GM19240 (cell line): ENCODE results near the gene CRADD.
"Not testable (repeated sequence)": the region's sequence is repeated elsewhere in the genome, so short reads cannot be mapped to it uniquely, and the experiment has no call there.

ENCODE experiments used
- DNase-seq: peaks from one replicate; pipeline ENCODE4 v3.0.0; 2011; ENCODE audit warnings: low spot score; ENCODE audit not compliant: insufficient read length

CRADD gene

DNA sequence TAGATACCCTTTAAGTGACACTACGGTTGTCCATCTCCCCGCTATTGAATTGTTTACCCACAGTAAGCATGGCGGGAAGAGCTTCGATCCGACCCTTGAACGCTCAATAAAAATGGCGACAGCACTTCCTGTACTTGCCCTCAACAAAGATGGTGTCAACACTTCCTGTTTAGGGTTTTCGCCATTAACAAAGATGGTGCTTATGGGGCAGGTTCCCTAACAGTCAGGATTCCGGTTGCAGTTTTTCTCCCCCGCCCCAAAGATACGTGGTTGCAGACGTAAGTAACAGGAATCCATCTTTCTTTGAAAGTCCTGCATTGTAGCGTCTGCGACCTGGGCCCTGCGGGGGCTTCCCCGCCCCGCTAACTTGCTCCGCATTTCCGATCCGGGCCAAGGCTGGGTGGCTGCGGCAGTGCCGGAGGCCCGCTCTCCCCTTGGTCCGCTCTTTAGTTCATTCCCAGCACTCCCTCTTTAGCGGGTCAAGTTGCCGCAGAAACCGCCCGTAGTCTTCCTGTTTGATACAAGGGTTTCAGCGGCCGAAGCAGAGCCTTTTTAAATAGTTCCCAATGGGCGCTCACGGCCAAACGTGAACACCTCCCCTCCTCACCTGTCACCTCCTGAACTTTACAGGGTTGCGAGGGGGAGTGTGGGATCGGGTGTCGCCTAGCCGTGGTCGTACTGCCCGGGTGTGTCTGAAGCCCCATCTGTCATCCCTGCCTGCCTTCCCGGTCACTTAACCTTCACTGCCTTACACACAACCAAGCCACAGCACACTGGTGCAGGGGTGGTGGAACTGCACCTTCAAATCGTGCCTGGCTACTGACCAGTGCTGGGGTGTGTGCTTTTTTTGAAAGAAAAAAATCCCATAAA lies at the start of gene CRADD:
CRADD (plus strand) TSS at position 181 of the 870 bp plus-strand sequence.
- peak; percentile 52 for DNase-seq

DNA sequence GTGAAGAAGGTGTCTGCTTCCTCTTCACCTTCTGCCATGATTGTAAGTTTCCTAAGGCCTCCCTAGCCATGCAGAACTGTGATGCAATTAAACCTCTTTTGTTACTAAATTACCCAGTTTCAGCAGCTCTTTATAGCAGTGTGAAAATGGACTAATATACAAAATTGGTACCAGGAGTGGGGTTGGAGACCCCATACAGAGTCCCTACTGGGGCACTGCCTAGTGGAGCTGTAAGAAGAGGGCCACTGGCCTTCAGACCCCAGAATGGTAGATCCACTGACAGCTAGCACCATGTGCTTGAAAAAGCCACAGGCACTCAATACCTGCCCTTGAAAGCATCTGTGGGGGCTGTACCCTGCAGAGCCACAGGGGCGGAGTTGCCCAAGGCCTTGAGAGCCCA lies 44.8 kb upstream of the CRADD start:
- DNase-seq: no peak

DNA sequence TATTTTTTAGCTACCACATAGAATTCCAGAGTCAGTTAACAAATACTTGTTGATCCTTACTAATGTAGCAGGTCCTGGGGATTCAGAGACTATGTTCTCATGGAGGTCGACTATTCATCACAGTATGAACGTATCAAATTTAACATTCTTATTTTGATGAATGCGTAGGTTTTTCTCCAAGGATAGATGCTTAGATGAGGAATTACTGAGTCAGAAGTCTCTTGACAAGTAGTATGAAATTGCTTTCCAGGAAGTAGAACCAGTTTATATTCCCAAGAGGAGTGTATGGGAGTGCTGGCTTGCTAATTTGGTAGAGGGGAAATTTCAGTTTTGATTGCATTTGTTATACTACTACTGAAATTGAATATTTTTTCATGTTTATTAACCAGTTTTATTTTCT lies 42.8 kb upstream of the CRADD start:
- DNase-seq: no peak

DNA sequence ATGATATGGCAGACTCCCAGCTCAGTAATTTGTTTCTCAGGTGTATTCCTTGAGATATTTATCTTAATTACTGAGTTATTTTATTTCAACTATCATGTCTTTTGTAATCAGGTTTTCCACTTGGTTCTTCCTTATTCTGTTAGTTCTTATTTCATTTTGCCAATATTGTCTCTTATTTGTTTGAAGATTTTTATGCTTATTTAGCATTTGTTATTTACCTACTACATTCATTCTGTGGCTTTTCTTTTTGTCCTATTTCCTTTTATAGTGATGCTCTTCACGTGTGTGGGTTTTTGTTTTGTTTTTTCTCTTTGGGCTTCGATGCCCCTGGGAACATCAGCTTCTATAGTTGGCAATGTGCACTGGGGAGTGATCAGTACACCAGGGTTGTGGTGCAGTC lies 40.5 kb upstream of the CRADD start:
- no peak for DNase-seq

DNA sequence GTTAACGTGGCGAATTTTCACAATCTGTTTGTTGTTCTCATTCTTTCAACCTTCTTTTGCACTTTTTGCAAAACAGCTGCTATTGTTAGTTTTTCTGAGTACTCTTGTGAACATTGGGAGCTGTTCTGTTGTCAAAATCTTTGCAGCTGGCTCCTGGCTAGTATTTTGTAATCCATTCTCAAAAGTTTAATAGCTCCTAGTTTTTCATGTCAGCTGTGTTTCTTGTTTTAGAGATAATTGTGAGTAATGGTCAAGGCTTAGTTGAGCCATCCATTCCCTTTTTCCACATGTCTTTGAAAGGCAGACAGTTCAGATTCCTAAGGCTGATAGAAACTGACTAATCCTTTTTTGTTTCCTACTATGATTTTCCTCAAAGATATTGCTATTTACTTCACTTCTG lies 39.1 kb upstream of the CRADD start:
- DNase-seq: no peak

DNA sequence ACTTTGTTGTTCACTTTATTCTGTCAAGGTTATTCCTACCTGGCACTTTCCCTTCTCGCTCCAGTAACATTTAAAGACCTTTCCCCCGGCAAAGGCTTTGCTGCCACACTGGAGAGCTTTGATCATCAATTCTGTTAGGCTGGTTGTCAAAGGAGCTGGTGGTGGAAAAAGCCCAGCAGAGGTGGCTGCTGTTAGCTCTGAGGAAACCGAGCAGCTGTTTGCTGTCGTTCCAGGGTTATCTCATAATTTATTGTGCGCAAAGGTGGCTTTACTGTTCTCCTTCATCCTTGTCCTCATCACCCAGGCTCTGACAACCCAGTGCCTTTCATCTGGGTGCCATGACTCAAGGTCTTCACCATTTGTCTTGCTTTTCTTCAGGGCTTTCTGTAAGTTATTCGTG lies 38.2 kb upstream of the CRADD start:
- DNase-seq: no peak

DNA sequence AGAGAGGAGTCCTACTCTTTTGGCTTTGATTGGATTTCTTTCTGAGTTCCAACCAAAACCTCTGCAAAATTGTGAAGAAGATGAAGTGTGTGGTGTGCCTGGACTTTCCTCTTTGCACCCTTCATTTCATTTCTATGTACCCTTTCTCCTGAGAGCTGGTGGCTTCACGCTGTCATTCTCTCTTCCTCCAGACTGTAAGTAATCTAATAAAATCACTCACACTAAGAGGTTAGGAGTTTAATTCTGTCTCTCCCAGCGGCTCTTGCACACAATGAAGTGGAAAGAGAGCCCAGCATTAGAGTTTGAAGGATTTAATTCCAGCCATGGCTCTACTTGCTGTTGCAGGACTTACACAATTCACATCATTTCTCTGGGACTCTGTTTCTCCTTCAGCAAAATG lies 37.8 kb upstream of the CRADD start:
- no peak for DNase-seq

DNA sequence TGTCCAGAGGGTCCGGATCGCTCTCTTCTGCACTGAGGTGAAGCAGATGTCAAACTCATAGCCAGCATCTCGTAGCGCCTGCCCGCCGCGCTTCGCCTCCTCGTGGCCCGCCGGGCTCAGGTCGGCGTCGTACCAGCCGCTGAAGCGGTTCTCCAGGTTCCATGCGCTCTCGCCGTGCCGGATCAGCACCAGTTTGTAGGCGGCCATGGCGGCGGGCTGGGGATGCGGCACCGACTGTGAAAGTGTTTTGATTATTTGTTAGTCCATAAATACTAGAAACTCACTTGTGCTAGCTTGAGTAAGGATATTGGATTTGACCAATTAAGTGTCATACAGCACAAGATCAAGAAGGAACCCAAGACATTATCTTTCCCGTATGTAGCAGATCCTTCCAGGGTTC lies 35.8 kb upstream of the CRADD start:
- DNase-seq: not testable (repeated sequence)

DNA sequence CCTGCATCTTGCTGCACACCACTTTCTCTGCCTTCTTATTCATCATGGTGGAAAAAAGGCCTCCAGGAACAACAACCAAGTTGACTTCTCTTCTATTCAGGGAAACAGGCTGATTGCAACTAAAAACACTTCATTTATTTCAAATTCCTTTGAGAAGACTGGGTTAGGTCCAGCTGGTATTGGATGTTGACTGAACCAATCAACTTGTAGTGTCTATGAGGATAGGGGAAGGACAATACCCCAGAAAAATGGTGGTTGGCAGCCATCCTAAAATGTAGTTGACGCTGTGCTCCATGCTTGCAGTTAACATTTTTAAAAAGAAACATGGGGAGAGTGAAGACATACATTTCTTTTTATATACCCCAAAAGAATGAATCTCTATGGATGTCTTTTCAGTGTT lies 34.4 kb upstream of the CRADD start:
- DNase-seq: no peak

DNA sequence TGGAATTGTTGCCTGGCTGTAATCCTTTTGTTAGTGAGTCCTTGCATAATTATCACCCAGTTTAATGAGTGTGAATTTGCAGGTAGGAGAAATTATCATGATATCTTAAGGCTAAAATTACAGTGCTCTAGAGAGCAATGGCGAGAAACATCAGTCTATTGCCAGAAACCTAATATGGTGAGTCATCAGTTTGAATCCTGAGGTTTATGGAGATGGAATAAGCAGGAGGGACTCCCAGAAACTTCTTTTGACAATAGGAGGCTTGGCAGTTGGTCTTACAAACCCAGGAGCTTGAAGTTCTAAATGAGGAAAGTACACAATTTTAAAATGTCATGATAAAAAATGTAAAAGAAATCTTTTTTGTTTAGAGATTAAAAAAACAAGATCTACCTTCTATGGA lies 31.5 kb upstream of the CRADD start:
- DNase-seq: no peak

DNA sequence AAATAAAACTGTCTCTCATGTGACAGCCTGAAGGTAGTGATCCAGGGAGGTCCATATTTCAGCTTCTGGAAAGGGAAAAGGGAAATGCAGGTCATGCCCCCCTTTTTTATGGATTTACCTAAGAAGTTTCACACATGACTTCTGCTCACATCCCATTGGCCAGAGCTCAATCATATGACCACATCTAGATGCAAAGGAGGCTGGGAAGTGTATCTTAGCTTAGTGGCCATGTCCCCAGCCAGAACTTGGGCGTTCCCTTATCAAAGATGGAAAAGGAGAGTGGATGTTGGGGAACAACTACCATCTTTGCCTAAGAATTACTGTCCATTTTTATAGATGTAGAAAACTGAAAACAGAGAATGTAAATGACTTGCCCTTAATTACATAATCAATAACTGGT lies 26.5 kb upstream of the CRADD start:
- DNase-seq: no peak

DNA sequence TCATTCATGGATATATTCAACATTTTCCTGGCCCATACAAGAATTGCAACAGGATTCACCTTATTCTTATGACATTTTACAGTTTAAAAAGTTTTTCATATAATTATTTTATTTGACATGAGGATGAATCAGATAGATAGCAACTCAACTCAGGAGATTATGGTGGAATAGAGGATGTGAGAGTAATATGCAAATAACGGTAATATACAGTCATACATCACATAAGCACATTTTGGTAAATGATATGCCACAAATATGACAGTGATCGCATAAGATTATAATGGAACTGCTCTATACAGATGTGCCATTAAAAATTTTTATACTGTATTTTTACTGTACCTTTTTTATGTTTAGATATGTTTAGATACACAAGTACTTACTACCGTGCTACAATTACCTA lies 24.1 kb upstream of the CRADD start:
- DNase-seq: no peak

DNA sequence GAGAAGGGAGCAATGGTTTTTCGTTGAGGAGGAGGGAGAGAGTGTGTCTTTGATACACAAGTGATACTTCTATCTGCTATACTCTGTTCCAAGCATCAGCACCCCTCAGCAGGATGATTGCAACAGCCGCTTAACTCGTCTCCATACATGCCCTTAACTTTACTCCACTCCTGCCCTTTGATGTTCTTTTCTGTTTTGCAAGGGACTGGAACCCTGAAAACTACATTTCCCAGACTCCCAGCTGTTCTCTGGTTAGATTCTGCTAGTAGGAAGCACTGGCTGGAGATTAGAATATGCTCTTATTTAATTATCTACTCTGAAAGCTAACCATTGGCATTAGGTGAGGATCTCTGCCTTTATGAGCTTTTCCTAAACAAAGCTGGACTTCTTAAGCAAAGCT lies 23.5 kb upstream of the CRADD start:
- no peak for DNase-seq

DNA sequence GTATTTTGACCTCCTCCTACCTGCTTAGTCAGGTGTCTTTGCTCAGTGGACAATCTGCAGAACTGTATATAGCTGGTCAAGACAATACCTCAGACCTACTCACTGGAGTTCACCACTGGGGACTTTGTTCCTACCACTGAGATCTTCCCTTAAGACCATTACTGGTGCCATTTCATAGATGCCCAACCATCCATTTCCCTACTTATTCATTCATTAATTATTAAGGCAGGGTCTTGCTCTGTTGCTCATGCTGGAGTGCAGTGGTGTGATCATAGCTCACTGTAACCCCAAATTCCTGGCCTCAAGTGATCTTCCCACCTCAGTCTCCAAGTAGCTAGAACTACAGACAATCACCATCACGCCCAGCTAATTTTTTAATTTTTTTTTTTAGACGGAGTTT lies 22.8 kb upstream of the CRADD start:
- DNase-seq: no peak

DNA sequence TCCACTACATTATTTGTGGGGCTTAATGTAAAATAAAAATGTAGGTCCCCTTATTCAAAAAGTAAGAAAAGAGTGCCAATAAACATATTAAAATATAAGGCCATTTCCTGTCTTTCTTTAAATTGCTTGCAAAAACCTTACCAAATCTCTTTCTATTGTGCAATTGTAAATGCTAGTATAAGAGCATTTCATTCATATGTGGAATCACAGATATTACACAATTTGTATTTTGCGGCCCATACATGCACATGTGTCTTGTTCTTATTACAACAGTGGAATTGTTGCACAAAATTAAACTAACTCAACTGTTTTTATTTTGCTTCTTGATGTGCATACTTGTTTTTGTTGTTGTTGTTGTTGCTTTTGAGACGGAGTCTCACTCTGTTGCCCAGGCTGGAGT lies 20.1 kb upstream of the CRADD start:
- no peak for DNase-seq

DNA sequence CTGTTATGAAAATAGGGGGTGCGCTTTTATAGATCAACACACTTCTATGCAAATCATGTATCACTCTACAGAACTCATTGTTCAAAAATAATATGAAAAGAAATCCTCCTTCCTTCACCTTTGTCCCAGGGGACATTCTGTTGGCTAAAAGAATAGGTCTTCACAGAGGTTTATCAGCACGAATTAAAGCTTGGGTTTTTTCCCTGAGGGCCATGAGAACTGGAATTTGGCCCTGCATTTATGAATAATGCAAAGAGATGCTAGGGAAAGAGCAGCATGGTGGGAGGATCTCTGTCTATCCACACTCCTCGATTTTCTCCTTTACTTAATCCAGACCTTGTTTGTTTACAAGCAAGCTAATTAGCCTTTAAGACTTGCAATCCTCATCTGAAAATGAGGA lies 16.2 kb upstream of the CRADD start:
- DNase-seq: no peak

DNA sequence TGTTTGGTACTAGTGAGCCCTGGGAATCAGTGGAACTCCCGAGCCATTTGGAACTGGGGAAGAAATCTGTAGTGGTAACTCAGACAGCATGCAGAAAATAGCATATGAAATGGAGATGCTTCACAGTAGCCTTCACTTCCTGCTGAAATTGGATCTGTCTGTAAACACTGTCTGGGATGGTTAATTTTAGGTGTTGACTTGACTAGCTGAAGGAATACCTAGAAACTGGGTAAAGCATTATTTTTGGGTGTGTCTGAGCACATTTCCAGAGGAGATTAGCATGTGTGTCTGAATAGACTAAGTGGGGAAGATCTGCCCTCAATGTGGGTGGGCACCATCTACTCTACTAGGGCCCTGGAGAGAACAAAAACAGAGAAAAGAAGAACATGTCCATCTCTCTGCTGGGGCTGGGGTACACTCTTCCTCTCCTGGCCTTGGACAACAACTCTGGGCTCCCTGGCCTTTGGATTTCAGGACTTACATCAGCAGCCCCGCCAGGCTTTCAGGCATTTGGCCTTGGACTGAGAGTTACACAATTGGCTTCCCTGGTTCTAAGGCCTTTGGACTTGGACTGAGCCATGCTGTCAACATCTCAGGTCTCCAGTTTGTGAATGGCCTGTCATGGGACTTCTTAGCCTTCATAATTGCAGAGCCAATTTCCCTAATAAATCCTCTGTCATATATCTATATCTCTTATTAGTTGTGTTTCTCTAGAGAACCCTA lies 14.0 kb upstream of the CRADD start:
- DNase-seq: no peak

DNA sequence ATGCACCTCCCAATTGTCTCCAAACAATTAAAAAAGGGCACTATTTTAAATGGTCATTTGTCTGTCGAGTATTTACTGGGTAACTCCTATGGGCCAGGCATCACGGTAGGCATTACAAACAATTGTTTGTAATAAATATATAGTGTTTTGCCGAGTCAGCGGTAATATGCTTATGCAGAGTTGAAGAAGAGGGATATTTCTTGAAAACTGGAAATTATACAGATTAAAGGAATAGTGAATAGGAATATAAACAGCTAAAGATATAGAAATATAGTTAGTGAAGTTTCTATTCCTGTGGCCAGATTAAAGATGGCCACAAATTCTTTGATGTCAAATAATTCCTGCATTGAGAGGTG lies 13.5 kb upstream of the CRADD start:
- no peak for DNase-seq

DNA sequence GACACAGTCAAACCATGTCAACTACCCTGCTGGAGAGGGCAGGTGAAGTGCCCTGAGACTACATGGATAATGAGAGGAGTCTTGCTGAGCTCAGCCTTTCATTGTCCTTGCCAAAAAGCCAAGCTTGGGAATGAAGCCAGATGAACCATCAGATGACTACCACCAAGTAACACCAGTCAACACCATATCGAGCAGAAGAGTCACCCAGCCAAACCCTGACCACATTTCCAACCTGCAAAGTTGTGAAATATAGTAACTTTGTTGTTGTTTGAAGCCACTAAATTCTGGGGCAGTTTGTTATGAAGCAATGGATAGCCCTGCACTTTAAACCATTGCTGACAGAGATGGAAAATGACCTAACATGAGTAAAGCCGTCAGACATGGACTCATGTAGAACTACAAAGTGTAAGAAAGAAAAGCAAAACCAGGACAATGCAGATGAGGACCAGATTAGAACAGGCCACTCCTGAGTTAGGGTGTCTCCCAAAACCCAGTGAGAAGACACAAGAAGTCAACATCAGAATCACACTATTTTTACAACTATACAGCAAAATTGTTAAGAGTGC lies 12.5 kb upstream of the CRADD start:
- DNase-seq: no peak

DNA sequence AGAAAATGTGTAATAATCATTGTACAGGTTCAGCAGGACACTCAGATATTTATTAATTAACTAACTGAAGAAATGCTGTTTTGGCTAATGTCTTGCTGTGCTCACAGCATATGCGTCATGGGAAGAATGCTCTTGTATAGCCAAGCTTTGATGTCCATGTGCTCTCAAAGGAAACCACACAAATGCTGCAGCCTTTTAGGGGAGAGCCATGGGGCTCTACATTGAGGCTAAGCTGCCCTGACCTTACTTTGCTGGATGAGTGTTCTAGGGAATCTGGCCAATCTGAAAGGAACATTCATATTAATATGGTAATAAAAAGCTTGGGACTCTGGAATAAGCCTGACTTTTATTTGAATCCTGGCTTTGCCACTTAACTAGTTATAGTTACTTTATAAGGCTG lies 9.5 kb upstream of the CRADD start:
- no peak for DNase-seq

DNA sequence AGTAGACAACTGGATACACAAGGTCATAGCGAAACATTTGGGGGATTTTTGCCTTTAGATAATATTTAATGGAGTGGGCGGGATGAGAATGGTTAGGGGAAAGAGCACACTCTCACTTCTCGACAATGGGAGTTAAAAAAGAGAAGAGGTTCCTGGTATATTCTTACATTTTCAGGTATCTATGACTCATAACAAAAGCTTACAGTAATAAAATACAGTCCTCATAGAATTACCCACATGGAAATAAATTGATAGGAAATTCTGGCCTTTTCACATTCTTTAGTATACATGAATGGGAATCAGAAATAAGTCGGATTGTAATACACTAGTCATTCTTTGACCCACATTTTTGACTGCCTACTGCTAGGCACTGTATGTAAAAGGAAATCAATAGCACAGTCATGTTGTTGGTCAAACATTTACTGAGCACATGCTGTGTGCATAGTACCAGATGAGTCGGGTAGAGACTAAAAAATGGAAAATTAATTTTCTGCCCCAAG lies 8.2 kb upstream of the CRADD start:
- no peak for DNase-seq

DNA sequence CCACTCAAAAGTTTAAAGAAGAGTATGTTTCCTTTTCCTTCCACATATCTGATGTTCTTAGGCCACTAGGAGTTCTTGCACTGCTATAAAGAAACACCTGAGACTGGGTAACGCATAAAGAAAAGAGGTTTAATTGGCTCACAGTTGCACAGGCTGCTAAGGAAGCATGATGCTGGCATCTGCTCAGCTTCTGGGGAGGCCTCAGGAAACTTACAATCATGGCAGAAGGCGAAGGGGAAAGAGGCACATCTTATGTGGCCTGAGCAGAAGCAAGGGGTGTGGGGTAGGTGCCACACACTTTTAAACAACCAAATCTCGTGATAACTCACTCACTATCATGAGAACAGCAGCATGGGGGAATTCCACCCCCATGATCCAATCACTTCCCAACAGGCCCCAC lies 7.7 kb upstream of the CRADD start:
- DNase-seq: no peak

DNA sequence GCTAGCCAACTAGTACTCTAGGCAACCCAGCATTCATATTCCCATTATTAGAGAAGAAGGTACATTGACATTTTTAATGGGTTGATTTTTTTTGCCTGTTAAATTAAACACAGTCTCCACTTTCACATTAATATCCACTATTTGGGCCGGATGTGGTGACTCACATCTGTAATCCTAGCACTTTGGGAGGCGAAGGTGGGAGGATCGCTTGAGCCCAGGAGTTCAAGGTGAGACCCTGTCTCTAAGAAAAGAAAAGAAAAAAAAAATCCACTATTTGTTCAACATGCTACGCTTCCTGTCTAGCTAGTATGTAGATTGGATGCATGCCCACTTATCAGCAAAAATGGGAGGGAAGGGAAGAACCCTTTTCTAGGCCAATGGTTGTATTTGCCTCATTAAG lies 7.1 kb upstream of the CRADD start:
- DNase-seq: no peak
